Measurements from ENCODE around the gene PPP1R13B. TPM values are rescaled to one million over a fixed set of nuclear protein-coding genes. Genes with fewer than 3 reads are reported as not detected.
A peak's percentile ranks its signal among the peaks of the same experiment; 100 is the strongest.

The PPP1R13B gene
- total RNA-seq, 2 donors from 2014 or later = 15.6 to 17.5 TPM

DNA sequence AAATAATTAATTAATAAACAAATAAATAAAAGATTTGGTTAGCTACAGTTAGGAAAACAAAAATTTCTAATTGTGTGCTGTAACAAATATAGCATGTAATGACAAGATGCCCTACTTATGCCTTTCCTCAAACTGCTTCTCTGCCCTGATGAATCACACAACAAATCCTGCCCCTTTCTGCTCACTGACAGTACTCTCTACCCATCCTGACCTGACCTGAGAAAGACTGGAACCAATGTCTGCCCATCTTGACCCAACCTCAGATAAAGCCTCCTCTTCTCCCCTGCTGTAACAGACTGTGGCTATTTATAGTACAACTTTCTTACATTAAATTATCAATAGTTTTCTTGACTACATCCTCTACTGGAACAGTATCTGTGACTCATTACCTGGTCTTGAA lies 43.7 kb downstream of the PPP1R13B start:
- Histone ChIP-seq H3K27me3 (ENCODE audit: control insufficient read depth, insufficient read depth, low read length, poor library complexity, severe bottlenecking) (no peaks in the 10 kb centered on the region), H3K4me3 (ENCODE audit: low read length) (no peak overlapping the region), H3K36me3 (ENCODE audit: control insufficient read depth, insufficient read depth, low read length) (no peaks in the 10 kb centered on the region), H3K9ac (ENCODE audit: extremely low read depth, low read length, poor library complexity, severe bottlenecking) (no peak overlapping the region), H3K9me3 (ENCODE audit: control insufficient read depth, low read length) (no peaks in the 10 kb centered on the region), H3K4me1 (ENCODE audit: control insufficient read depth, insufficient read depth, low read length) (no peaks in the 10 kb centered on the region), H3K27ac (ENCODE audit: low read depth, low read length) (no peak overlapping the region)
- Mint-ChIP-seq H3K36me3 (ENCODE audit: low read depth) (no peaks in the 10 kb centered on the region), H3K9me3 (no peaks in the 10 kb centered on the region), H3K27me3 (ENCODE audit: insufficient read depth) (no peaks in the 10 kb centered on the region), H3K4me1 (peaks cover 3% of the 10 kb centered on the region), H3K4me3 (no peak overlapping the region), H3K27ac (no peak overlapping the region)
- DNase-seq = no peak
- TF ChIP-seq CTCF (conservative IDR thresholded peaks at IDR 0.05) = no peak

DNA sequence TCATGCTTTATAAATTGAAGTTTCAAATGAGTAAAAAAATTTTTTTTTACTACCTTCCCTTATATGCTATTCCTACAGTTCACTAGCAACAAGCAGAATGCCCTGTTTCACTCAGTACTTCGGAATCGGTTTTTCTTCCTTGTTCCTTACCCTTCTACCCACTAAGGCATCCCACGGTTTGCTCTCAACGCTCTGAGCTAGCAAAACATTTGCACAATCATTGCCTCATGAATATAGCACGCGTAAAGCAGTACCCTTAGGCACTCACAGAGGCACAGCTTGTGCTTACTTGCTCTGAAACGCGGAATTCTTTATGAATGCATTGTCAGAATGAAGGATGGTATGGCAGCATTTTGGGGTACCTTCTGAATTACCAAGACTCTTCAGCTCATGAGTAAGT lies 45.0 kb downstream of the PPP1R13B start:
- Mint-ChIP-seq H3K27ac (no peak overlapping the region), H3K9me3 (no peaks in the 10 kb centered on the region), H3K4me1 (peaks cover 3% of the 10 kb centered on the region), H3K4me3 (no peak overlapping the region), H3K27me3 (ENCODE audit: insufficient read depth) (no peaks in the 10 kb centered on the region), H3K36me3 (ENCODE audit: low read depth) (no peaks in the 10 kb centered on the region)
- no peak overlapping the region for H3K27ac ChIP-seq (ENCODE audit: low read depth, low read length)
- no peaks in the 10 kb centered on the region for H3K27me3 ChIP-seq (ENCODE audit: control insufficient read depth, insufficient read depth, low read length, poor library complexity, severe bottlenecking)
- no peaks in the 10 kb centered on the region for H3K36me3 ChIP-seq (ENCODE audit: control insufficient read depth, insufficient read depth, low read length)
- H3K4me1 ChIP-seq (ENCODE audit: control insufficient read depth, insufficient read depth, low read length) = no peaks in the 10 kb centered on the region
- no peak overlapping the region for H3K9ac ChIP-seq (ENCODE audit: extremely low read depth, low read length, poor library complexity, severe bottlenecking)
- no peaks in the 10 kb centered on the region for H3K9me3 ChIP-seq (ENCODE audit: control insufficient read depth, low read length)
- no peak overlapping the region for H3K4me3 ChIP-seq (ENCODE audit: low read length)
- 87 to 91% methylated on average over 8 of the region's 8 CpGs for WGBS, 2 experiments (ENCODE audit: insufficient coverage in 1 of 2, insufficient read length in 1 of 2)
- no peak for DNase-seq
- no peak for TF ChIP-seq CTCF (conservative IDR thresholded peaks at IDR 0.05)

- Histone ChIP-seq H3K27ac (ENCODE audit: low read depth, low read length) (no peak overlapping the region), H3K9ac (ENCODE audit: extremely low read depth, low read length, poor library complexity, severe bottlenecking) (no peak overlapping the region), H3K4me3 (ENCODE audit: low read length) (no peak overlapping the region), H3K4me1 (ENCODE audit: control insufficient read depth, insufficient read depth, low read length) (no peaks in the 10 kb centered on the region), H3K27me3 (ENCODE audit: control insufficient read depth, insufficient read depth, low read length, poor library complexity, severe bottlenecking) (no peaks in the 10 kb centered on the region), H3K36me3 (ENCODE audit: control insufficient read depth, insufficient read depth, low read length) (peaks cover 3% of the 10 kb centered on the region), H3K9me3 (ENCODE audit: control insufficient read depth, low read length) (no peaks in the 10 kb centered on the region)
- Mint-ChIP-seq H3K27me3 (ENCODE audit: insufficient read depth) (no peaks in the 10 kb centered on the region), H3K36me3 (ENCODE audit: low read depth) (peaks cover 3% of the 10 kb centered on the region), H3K27ac (peak overlapping the region; percentile 32), H3K4me3 (no peak overlapping the region), H3K4me1 (peaks cover 3% of the 10 kb centered on the region), H3K9me3 (no peaks in the 10 kb centered on the region)
- no peak for TF ChIP-seq CTCF (conservative IDR thresholded peaks at IDR 0.05)
- WGBS, 2 experiments (ENCODE audit: insufficient coverage in 1 of 2, insufficient read length in 1 of 2) = 71 to 83% methylated on average over 3 to 4 of the region's 4 CpGs
- no peak for DNase-seq
Observed at GRCh38 chr14:103801459-103801858, 45.9 kb downstream of the PPP1R13B start.
